T-helper 17 cell (primary cell): ENCODE results near the gene ELAVL3. TPM values are rescaled to one million over a fixed set of nuclear protein-coding genes. Genes with fewer than 3 reads are reported as not detected.
"Not testable (repeated sequence)": the region's sequence is repeated elsewhere in the genome, so short reads cannot be mapped to it uniquely, and the experiment has no call there.

ENCODE experiments used
- ATAC-seq: fragments of 150-1000 bp; cut with Tn5 transposase; 2 replicates; pipeline ENCODE4 v1.10.0; 2021; ENCODE audit warnings: mild to moderate bottlenecking, moderate library complexity
- DNase-seq, 3 donors: peaks; one replicate each; pipeline versions ENCODE4 v3.0.0 to v3.0.0-alpha.2; 2020 to 2021
- H3K9me3 ChIP-seq: one replicate; pipeline ENCODE4 v1.7.0; 2013; ENCODE audit warnings: low read length, mild to moderate bottlenecking; ENCODE audit not compliant: control insufficient read depth, poor library complexity, severe bottlenecking
- H3K27ac Mint-ChIP-seq: one replicate; pipeline ENCODE4 v1.8.0; 2022; ENCODE audit warnings: mild to moderate bottlenecking, moderate library complexity, mixed read lengths
- H3K27me3 Mint-ChIP-seq: one replicate; pipeline ENCODE4 v1.8.0; 2022; ENCODE audit warnings: mixed read lengths
- H3K36me3 Mint-ChIP-seq: one replicate; pipeline ENCODE4 v1.8.0; 2022; ENCODE audit warnings: low read depth, mixed read lengths
- H3K4me1 Mint-ChIP-seq: one replicate; pipeline ENCODE4 v1.8.0; 2022; ENCODE audit warnings: mild to moderate bottlenecking, mixed read lengths
- H3K4me3 Mint-ChIP-seq: one replicate; pipeline ENCODE4 v1.8.0; 2022; ENCODE audit warnings: mild to moderate bottlenecking, moderate library complexity, mixed read lengths
- total RNA-seq, 4 donors: library from RNA in 2 of 4; stranded (reverse) in 2 of 4; gene quantifications; one replicate each; pipeline ENCODE4 v1.2.3 and lab custom pipeline; 2022 to 2026

The ELAVL3 gene
- total RNA-seq, 2 donors from 2014 or later: 0.26 TPM; not detected in 1

DNA sequence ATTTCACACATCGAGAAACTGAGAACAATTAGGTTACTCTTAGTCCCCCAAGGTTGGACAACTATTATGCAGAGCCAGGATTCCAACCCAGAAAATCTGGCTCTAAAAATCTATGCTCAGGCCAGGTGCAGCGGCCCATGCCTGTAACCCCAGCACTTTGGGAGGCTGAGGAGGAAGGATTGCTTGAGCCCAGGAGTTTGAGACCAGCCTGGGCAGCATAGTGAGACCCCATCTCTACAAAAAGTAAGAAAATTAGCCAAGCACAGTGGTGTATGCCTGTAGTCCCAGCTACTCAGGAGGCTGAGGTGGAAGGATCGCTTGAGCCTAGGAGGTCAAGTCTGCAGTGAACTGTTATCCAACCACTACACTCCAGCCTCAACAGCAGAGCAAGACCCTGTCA lies 47.3 kb downstream of the ELAVL3 start:
- H3K9me3 ChIP-seq, ATAC-seq, H3K36me3 Mint-ChIP-seq, H3K27me3 Mint-ChIP-seq, DNase-seq, H3K4me1 Mint-ChIP-seq: not testable (repeated sequence)
- H3K27ac Mint-ChIP-seq: peak overlapping the region; percentile 91
- H3K4me3 Mint-ChIP-seq: peak overlapping the region; percentile 36

DNA sequence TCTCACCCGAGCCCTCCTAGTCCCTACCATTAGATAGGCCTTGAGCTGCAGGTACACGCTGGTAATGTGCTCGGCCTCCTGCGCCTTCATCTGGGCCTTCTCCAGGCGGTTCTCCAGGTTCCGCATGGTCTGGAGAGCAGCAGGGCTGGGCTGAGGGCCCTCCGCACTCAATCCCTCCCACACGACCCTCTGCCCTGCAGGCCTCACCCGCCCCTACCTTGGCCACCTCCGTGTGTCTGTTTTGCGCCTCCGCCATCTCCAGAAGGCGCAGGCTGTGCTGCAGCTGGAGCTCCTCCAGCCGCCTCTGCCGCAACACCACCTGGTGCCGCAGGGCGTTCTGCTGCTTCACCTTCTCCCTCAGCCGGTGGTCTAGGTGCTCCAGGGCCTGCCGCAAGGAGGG lies 54.2 kb downstream of the ELAVL3 start:
- no peak overlapping the region for H3K4me3 Mint-ChIP-seq
- no peaks in the 10 kb centered on the region for H3K9me3 ChIP-seq
- DNase-seq (no peak), ATAC-seq (no peak)
- H3K27me3 Mint-ChIP-seq: peaks cover 18% of the 10 kb centered on the region
- no peak overlapping the region for H3K27ac Mint-ChIP-seq
- H3K36me3 Mint-ChIP-seq: peaks cover 2% of the 10 kb centered on the region
- H3K4me1 Mint-ChIP-seq: peaks cover 22% of the 10 kb centered on the region

DNA sequence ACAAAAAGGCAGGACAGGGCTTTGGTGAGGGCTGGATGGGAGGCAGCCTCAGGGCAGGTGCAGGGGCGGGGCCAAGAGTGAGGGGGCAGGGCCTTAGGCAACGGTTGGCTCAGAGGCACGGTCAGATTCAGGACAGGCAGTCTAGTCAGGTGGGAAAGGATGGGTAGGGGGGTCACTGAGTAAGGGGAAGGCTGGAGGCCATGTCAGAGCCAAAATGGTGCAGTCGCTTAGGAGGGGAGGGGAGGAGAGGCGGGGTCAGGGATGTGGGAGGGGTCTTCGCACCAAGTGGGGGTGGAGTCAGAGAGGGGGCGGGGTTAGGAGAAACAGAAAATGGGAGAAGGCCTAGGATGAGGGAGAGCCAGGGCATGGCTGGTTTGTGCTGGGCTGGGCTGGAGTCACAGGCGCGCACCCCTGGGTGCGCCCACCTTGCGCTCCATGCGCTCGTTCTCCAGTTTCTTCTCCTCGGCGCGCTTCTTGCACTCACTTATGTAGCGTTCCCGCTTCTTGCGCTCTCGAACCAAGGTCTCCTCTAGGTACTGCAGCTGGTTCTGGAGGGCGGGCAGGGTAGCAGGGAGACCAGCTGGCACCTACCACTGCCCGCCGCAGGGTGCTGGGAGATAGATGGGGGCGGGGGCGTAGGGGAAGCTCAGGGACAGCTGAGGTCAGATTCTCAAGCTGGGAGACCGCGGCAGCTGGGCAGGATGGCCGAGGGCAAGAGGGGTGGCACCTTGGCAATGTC lies 55.0 kb downstream of the ELAVL3 start:
- Mint-ChIP-seq H3K4me3 (no peak overlapping the region), H3K4me1 (peaks cover 28% of the 10 kb centered on the region), H3K36me3 (peaks cover 2% of the 10 kb centered on the region), H3K27ac (no peak overlapping the region), H3K27me3 (peaks cover 26% of the 10 kb centered on the region)
- DNase-seq (no peak), ATAC-seq (no peak)
- H3K9me3 ChIP-seq: no peaks in the 10 kb centered on the region

DNA sequence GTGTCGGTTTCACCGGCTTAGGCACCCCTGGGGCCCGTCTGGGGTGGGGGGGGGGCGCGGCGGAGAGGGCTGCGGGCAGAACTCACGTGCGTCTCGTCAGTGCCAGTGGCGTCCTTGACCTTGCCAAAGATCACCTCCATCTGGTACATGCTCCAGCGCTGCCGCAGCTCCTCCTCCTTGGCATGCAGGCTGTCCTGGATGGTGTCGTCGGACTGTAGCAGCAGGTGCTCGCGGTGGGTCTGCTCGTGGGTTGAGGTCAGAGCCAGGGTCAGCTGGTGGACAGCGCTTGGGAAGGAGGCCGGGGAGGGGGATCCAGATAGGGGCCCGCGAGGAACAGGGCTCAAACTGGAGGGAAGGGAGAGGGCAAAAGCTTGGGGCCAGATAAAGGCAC lies 57.1 kb downstream of the ELAVL3 start:
- Mint-ChIP-seq H3K36me3 (peaks cover 2% of the 10 kb centered on the region), H3K4me3 (no peak overlapping the region), H3K27me3 (peaks cover 39% of the 10 kb centered on the region), H3K27ac (no peak overlapping the region), H3K4me1 (peaks cover 34% of the 10 kb centered on the region)
- DNase-seq (no peak), ATAC-seq (no peak)
- no peaks in the 10 kb centered on the region for H3K9me3 ChIP-seq

DNA sequence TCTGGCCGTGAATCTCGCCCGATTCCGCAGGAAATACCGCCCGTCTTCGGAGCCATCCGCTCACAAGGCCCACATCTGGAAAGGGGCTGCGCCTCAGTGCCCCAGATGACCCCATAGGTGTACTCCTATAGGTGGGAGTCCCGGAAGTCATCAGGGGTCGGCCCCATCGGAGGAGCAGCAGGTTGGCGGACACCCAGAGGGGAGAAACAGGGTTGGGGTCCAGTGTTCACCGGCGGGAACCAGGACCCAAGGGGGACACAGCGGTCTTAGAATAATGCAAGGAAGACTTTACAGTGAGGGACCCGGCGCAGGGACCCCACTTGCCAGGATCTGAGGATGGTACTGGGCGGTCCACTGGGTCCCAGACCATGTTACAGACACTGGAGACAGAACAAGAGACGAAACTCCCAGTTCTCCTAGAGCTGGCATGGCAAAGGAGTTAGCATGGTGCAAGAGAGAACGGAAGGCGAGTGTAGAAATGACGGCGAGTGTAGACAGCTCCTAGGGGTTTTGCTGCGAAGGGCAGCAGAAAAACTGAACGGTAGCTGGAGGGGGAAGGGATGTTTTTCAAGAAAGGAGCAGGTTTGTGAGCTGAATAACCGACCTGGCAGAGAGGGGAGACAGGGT lies 57.6 kb downstream of the ELAVL3 start:
- peak overlapping the region; percentile 90 for H3K4me3 Mint-ChIP-seq
- H3K27ac Mint-ChIP-seq: no peak overlapping the region
- peaks cover 40% of the 10 kb centered on the region for H3K27me3 Mint-ChIP-seq
- DNase-seq (no peak), ATAC-seq (no peak)
- H3K4me1 Mint-ChIP-seq: peaks cover 37% of the 10 kb centered on the region
- peaks cover 2% of the 10 kb centered on the region for H3K36me3 Mint-ChIP-seq
- no peaks in the 10 kb centered on the region for H3K9me3 ChIP-seq

DNA sequence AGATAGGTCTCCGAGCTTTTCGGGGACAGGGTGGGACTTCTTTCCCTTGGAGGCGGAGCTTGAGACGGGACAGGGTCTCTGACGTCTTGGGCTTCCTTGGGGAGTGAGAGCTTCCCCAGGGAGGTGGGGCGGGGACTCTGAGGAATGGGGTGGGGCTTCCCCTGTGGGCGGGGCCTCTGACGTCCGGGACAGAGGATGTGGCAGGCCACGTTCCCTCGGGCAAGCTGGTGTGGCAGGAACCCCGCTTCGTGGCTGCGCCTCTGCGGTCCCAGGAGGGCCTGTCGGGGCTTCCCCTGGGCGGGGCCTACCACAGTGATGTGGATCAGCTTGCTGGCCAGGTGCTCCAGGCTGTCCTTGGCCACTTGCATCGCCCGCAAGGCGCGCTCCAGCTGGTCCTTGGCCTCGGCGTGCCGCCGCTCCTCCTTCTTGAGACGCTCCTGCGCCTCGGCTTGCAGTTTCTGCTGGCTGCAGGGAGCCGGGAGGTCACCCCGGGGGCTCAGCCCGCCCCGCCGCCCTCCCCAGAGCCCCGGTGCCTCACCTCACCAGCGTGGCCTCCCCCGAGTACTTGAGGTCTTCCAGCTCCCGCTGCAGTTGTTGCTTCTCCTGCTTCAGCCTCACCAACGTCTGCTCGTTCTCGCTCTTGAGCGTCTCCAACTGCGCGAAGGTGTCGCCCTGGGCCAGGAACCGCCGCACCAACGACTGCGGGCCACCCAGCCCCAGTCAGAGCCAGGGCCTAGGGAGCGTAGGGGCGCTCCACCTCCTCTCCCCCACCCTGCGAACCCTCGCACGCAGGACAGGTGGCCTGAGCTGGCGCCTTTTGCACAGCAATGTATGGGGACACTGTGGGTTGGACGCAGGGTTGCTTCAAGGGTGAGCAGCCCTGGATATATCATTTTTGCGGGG lies 58.4 kb downstream of the ELAVL3 start:
- no peak overlapping the region for H3K27ac Mint-ChIP-seq
- DNase-seq (peak; percentile 43 to 54 (median 53)), ATAC-seq (peak; percentile 84)
- H3K4me3 Mint-ChIP-seq: peak overlapping the region; percentile 90
- H3K9me3 ChIP-seq: no peaks in the 10 kb centered on the region
- peaks cover 2% of the 10 kb centered on the region for H3K36me3 Mint-ChIP-seq
- peaks cover 39% of the 10 kb centered on the region for H3K4me1 Mint-ChIP-seq
- H3K27me3 Mint-ChIP-seq: peaks cover 46% of the 10 kb centered on the region

DNA sequence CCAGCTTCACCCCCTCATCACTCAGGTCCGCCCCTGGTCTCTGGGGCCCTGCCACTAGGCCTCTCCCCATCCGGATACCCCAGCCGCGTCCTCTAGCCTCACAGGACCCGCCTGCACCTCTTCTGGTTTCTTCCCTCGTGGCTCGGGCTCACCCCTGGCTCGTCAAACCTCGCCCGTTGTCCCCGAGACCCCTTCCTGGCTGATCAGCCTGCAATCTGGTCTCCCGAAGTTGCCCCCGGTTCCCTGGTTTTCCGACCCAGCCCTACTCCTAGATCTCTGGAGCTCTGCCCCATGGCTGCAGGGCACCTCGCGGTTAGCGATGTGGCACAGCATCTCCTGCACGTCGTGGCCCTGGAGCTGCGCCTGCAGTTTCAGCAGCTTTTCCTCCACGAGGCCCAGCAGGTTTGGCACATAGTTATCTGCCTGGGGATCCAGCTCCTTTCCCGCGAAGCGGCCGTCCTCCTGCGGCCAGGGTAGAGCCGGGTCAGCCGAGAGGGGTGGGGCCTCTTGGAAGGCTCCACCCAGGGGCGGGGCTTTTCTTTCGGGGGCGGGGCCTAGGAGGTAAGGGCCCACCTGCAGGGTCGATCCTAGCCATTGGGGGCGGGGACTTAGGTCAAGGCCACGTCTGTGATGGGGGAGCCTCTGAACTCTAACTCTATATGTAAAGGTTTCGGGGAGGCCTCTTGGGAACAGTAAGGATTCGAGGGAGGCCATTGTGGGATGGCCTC lies 59.3 kb downstream of the ELAVL3 start:
- Mint-ChIP-seq H3K27me3 (peaks cover 55% of the 10 kb centered on the region), H3K27ac (no peak overlapping the region), H3K4me3 (peak overlapping the region; percentile 90), H3K4me1 (peaks cover 39% of the 10 kb centered on the region), H3K36me3 (peaks cover 2% of the 10 kb centered on the region)
- no peaks in the 10 kb centered on the region for H3K9me3 ChIP-seq
- peak; percentile 52 for ATAC-seq
- DNase-seq: peak in 1 of 3 donors; percentile 23

DNA sequence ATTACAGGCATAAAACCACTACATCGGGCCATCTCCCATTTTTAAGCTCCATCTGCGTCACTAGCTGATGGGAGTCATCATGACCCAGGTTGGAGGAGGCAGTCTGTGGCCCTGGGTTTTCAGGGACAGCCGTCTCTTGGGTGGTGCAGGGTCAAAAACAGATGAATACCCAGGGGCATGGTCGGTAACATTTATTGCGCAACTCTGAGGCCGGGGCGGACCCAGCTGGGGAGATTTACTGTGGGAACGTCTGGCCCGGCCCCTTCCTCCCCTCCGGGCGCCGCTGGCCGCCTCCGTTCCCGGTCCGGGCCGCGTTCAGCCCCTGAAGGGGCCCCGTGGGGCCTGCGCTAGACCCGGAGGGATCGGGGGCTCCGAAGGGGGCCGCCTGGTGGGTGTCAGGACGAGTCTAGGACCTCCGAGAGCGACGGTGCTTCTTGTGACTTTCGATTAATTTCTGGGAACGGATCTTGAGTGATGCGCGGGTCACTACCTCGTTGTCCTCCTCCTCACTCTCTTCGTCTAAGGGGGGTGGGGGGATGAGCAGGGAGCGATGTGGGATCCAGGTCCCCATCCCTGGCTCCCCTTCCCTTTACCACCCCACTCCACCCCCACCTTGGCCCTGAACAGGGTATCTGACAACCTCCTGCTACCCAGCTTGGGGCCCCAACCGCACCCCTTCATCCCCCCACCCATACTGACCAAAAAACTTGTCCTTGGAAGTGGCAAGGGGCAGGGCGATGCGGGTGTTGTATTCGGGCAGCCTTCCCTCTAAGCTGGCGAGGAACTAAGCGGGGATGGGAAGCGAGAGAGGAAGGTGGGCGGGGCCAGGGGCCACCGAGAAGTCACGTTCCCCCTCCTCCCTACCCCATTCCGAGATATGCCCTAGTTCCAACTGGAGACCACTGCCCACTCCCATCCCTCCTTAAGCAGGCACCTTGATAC lies 60.1 kb downstream of the ELAVL3 start:
- no peak overlapping the region for H3K27ac Mint-ChIP-seq
- DNase-seq (no peak), ATAC-seq (no peak)
- peaks cover 63% of the 10 kb centered on the region for H3K27me3 Mint-ChIP-seq
- peaks cover 2% of the 10 kb centered on the region for H3K36me3 Mint-ChIP-seq
- H3K4me1 Mint-ChIP-seq: peaks cover 39% of the 10 kb centered on the region
- no peaks in the 10 kb centered on the region for H3K9me3 ChIP-seq
- peak overlapping the region; percentile 90 for H3K4me3 Mint-ChIP-seq

DNA sequence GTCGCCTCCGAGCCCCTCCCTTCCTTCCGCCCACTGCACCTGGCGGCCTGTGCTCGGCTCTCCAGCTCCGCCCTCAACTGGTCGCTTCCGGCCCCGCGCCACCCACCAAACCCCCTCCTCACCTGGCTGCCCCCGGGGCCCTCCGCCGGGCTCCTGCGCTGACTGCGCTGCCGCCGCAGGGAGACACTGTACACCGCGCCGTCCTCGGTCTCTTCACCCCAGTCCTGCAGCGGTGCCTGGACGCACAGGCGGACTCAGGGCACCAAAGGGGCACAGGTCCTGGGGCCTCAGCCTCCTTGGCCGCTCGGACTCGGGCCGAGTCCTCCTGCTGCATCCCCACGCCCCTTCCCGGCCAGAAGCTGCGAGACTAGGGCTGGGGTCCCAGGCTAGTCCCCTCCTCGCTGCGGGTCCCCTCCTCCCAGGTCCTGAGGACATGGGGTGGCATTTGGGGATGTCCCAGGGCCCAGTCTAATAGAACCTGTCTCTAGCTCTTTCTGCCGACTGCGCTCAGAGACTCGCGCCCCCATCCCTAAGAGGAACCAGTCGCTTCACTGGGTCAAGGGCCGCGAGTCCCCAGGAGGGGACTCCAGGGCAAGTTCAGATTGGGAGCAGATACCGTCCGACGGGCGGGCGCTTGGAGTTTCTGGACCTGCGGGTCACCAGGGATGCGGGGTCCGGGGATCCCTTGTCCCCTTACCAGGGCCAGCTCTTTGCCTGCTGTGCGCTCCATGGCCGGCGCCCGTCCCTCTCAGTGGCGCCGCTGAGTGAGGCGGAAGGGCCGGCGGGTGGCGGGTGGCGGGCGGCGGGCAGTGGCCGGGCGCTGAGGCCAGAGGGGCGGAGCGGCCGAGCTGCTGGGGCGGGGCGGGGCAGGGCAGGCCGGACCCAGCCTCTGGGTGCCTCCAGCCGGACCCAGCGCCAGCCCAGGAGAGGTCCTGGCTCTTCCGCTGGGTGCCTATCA lies 62.0 kb downstream of the ELAVL3 start, which contains the start of gene RGL3:
TSS of gene RGL3 (minus strand) at position 766 of the 958 bp plus-strand sequence. CDS start at position 730, 36 bp downstream.
- Mint-ChIP-seq H3K4me3 (peak within 1 kb of the TSS; percentile 58), H3K27ac (no peak within 1 kb of the TSS), H3K36me3 (peaks cover 2% of the 10 kb centered on the region), H3K4me1 (peaks cover 34% of the 10 kb centered on the region), H3K27me3 (peaks cover 61% of the 10 kb centered on the region)
- DNase-seq: no peak
- no peak for ATAC-seq
- H3K9me3 ChIP-seq: no peaks in the 10 kb centered on the region

DNA sequence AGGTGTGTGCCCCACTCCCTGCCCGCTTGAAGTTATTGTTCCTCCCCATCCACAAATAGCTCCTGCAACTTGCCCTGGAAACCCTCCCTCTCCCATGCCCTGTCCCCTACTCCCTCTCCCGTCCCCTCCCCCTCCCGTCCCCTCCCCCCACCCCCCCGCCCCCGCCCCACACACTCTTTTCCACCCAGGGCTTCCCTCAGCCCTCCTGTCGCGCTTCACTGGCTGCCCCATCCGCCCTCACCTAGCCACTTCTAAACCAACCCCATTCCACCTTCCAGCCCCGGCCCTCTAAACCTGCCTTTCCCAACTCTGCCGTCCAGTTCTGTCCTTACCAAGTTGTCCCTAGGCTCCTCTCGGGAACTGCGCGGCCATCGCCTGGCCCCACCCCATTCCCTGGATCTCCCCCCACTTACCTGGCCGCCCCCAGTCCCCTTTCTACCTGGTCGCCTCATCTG lies 62.7 kb downstream of the ELAVL3 start:
- peaks cover 2% of the 10 kb centered on the region for H3K36me3 Mint-ChIP-seq
- DNase-seq (no peak), ATAC-seq (no peak)
- H3K4me3 Mint-ChIP-seq: peak overlapping the region; percentile 58
- H3K9me3 ChIP-seq: no peaks in the 10 kb centered on the region
- H3K4me1 Mint-ChIP-seq: peaks cover 28% of the 10 kb centered on the region
- peaks cover 54% of the 10 kb centered on the region for H3K27me3 Mint-ChIP-seq
- H3K27ac Mint-ChIP-seq: no peak overlapping the region
